HG02852 (cell line): ENCODE data around the gene RAD18.

Experiments used
- ATAC-seq: cut with Tn5 transposase; IDR thresholded peaks from one replicate; pipeline ENCODE4 v1.9.1; 2021; ENCODE audit warnings: mild to moderate bottlenecking, moderate library complexity; ENCODE audit not compliant: unreplicated experiment

Gene RAD18

DNA sequence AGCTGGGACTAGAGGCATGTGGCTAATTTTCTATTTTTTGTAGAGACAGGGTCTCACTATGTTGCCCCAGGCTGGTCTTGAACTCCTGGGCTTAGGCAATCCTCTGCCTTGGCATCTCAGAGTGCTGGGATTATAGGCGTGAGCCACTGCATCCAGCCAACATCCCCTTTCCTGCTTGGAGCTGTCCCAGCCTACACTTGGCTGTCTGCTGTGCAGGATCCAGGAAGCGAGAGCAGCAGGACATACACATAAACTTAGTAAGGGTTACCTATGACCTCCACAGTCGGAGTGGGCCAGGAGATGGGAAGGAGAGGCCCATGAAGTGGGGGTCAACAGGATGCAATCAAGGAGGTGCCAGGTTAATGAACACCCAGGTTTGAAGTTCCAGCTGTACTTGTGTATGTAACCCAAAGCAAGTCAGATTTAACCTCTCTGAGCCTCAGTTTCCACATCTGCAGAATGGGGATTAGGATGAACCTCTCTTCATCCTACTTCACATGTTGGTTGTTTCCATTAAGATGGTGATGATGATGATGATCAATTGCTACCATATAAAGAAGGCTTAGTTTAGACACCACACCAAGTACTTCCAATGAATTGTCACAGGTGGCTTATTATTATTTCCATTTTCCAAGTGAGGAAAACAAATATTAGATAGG lies 124.4 kb downstream of the RAD18 start:
- ATAC-seq: no peak

DNA sequence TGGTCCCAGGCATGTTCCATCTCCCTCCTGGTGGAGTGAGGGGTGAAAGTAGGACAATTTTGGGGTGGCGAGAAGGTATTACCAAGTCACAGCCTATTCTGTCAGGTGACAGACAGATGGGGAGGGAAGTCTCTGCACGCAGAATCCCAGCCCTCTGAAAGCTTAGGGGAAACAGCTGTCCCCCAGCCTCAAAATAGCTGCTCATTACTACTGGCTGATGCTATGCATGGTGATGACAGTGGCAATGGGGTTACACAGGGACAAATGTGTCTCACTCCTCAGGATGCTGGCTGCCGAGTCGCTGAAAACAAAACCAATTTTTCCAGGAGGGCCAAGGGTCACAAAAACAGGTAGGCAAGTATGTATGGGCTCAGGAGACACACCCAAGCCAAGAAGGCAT lies 125.0 kb downstream of the RAD18 start:
- ATAC-seq: no peak

GRCh38 chr3:8837162-8837561 lies 126.1 kb downstream of the RAD18 start:
- ATAC-seq: no peak

- ATAC-seq: no peak
Measured at GRCh38 chr3:8836096-8836495, 127.2 kb downstream of the RAD18 start.

GRCh38 chr3:8835385-8835784 lies 127.9 kb downstream of the RAD18 start:
- no peak for ATAC-seq

GRCh38 chr3:8834974-8835373 lies 128.3 kb downstream of the RAD18 start:
- ATAC-seq: no peak

DNA sequence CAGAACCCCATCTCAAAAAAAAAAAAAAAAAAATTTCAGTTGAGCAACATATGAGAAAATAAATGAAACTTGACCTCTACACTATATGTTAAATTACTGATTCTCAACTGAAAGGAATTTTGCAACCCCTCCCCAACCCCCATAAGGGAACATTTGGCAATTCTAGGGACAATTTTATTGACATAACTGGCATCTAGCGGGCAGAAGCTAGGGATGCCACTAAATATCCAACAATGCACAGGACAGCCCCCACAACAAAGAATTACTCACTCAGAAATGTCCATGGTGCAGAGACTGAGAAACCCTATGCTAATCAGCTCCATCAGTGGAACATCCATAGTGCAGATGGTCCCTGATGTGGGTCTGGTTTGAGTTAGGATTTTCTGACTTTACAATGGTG lies 135.6 kb downstream of the RAD18 start:
- no peak for ATAC-seq
